ENCODE data around the gene ACVR1B. TPM values are rescaled to one million over a fixed set of nuclear protein-coding genes. Genes with fewer than 3 reads are reported as not detected.

Gene ACVR1B
- total and polyA plus RNA-seq, 9 of the 15 experiments (the other 6 are each of a cell fraction or from before 2014, with no cell fraction given) = 0.97 to 15.1 (median 6.8) TPM

DNA sequence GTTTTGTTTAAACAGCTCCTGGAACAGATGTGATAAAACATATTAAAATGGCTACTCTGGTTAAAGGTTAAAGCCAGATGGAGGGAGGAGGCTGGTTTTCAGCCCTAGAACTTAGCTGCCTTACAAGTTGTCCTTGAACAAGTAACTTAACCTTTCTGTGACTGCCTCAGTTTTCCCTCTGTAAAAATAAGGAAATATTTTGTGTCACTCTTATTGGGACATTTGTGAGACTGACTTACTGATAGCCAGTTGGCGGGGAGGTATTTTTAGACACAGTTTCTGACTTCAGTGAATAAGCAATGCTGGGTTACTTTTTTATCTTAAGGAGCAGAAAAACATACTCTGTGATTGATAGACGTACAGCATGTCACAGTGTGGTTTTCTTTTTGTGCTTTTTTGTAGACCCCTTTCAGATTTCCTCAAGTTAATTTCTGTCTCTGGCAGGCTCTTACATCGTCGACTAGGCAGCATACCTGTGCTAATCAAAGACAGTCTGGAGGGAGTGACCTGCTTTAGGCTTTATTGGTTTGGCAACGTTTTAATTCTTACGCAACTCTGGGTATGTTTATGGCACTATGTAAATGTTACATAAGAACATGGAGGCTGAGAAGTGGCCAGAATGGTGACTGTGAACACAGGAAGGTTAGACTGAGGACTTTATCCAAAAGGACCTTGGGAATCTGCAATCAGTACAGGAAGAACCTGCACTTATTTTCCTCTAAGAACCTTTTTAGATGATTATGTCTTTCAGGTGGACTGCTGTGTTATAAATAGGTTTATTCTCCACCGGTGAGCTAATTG lies 3.3 kb downstream of the ACVR1B start (continued):
- no peak for TF ChIP-seq NR3C1 (CRISPR knock-in tag; IDR thresholded peaks at IDR 0.05)
- TF ChIP-seq NR4A1 (CRISPR knock-in tag; IDR thresholded peaks at IDR 0.05) = no peak
- TF ChIP-seq NR4A1 (tag; IDR thresholded peaks at IDR 0.05) = peak; percentile 27; the same call in 1 of the 2 replicates
- TF ChIP-seq STAT5A (IDR thresholded peaks at IDR 0.05; ENCODE audit: borderline replicate concordance, low read length) = peak; percentile 52; the same call in 1 of the 2 replicates
- TF ChIP-seq, protein P1, sequence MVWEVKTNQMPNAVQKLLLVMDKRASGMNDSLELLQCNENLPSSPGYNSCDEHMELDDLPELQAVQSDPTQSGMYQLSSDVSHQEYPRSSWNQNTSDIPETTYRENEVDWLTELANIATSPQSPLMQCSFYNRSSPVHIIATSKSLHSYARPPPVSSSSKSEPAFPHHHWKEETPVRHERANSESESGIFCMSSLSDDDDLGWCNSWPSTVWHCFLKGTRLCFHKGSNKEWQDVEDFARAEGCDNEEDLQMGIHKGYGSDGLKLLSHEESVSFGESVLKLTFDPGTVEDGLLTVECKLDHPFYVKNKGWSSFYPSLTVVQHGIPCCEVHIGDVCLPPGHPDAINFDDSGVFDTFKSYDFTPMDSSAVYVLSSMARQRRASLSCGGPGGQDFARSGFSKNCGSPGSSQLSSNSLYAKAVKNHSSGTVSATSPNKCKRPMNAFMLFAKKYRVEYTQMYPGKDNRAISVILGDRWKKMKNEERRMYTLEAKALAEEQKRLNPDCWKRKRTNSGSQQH (CRISPR knock-in tag; IDR thresholded peaks at IDR 0.05) = no peak
- TF ChIP-seq, protein P2, sequence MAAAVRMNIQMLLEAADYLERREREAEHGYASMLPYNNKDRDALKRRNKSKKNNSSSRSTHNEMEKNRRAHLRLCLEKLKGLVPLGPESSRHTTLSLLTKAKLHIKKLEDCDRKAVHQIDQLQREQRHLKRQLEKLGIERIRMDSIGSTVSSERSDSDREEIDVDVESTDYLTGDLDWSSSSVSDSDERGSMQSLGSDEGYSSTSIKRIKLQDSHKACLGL (CRISPR knock-in tag; IDR thresholded peaks at IDR 0.05; ENCODE audit: borderline replicate concordance, poor library complexity, severe bottlenecking) = no peak
- TF ChIP-seq, protein P3, sequence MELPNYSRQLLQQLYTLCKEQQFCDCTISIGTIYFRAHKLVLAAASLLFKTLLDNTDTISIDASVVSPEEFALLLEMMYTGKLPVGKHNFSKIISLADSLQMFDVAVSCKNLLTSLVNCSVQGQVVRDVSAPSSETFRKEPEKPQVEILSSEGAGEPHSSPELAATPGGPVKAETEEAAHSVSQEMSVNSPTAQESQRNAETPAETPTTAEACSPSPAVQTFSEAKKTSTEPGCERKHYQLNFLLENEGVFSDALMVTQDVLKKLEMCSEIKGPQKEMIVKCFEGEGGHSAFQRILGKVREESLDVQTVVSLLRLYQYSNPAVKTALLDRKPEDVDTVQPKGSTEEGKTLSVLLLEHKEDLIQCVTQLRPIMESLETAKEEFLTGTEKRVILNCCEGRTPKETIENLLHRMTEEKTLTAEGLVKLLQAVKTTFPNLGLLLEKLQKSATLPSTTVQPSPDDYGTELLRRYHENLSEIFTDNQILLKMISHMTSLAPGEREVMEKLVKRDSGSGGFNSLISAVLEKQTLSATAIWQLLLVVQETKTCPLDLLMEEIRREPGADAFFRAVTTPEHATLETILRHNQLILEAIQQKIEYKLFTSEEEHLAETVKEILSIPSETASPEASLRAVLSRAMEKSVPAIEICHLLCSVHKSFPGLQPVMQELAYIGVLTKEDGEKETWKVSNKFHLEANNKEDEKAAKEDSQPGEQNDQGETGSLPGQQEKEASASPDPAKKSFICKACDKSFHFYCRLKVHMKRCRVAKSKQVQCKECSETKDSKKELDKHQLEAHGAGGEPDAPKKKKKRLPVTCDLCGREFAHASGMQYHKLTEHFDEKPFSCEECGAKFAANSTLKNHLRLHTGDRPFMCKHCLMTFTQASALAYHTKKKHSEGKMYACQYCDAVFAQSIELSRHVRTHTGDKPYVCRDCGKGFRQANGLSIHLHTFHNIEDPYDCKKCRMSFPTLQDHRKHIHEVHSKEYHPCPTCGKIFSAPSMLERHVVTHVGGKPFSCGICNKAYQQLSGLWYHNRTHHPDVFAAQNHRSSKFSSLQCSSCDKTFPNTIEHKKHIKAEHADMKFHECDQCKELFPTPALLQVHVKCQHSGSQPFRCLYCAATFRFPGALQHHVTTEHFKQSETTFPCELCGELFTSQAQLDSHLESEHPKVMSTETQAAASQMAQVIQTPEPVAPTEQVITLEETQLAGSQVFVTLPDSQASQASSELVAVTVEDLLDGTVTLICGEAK (IDR thresholded peaks at IDR 0.05) = no peak
- TF ChIP-seq, protein P3 (CRISPR knock-in tag; IDR thresholded peaks at IDR 0.05) = no peak
- TF ChIP-seq ZNF316 (IDR thresholded peaks at IDR 0.05) = no peak
- TF ChIP-seq RCOR1 (IDR thresholded peaks at IDR 0.05; ENCODE audit: borderline replicate concordance in 1 of 2, low read depth in 2 of 2, low read length in 2 of 2) = peak in 1 of 2 experiments; percentile 82; a peak in 2 of 4 replicates
- TF ChIP-seq TSC22D4 (tag; IDR thresholded peaks at IDR 0.05) = no peak
- TF ChIP-seq, protein P4, sequence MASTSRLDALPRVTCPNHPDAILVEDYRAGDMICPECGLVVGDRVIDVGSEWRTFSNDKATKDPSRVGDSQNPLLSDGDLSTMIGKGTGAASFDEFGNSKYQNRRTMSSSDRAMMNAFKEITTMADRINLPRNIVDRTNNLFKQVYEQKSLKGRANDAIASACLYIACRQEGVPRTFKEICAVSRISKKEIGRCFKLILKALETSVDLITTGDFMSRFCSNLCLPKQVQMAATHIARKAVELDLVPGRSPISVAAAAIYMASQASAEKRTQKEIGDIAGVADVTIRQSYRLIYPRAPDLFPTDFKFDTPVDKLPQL (IDR thresholded peaks at IDR 0.05; ENCODE audit: extremely low read depth, insufficient read length) = no peak
- TF ChIP-seq, protein P5, sequence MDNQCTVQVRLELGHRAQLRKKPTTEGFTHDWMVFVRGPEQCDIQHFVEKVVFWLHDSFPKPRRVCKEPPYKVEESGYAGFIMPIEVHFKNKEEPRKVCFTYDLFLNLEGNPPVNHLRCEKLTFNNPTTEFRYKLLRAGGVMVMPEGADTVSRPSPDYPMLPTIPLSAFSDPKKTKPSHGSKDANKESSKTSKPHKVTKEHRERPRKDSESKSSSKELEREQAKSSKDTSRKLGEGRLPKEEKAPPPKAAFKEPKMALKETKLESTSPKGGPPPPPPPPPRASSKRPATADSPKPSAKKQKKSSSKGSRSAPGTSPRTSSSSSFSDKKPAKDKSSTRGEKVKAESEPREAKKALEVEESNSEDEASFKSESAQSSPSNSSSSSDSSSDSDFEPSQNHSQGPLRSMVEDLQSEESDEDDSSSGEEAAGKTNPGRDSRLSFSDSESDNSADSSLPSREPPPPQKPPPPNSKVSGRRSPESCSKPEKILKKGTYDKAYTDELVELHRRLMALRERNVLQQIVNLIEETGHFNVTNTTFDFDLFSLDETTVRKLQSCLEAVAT (IDR thresholded peaks at IDR 0.05) = 0 out of 4 replicates have a peak, but pooled peaks of 1 of the 2 experiments have one; percentile 23
